SJSA1 (cell line): Measurements from ENCODE around the gene SUPT4H1. TPM values are rescaled to one million over a fixed set of nuclear protein-coding genes. Genes with fewer than 3 reads are reported as not detected.

Source experiments
- DNase-seq, 2 experiments: peaks; one replicate each; pipeline ENCODE4 v3.0.0-alpha.2; 2015 to 2020; ENCODE audit warnings: low spot score in 2 of 2, low read depth in 1 of 2
- H3K27ac ChIP-seq: fragments of 250-450 bp; sonication (Bioruptor Pico); 2 replicates; pipeline ENCODE4 v1.5.1; 2020; ENCODE audit warnings: mild to moderate bottlenecking, moderate library complexity
- H3K27me3 ChIP-seq: fragments of 250-450 bp; sonication (Bioruptor Pico); replicated peaks from 2 replicates; pipeline ENCODE4 v1.5.1; 2020; ENCODE audit warnings: mild to moderate bottlenecking, moderate library complexity
- H3K36me3 ChIP-seq: fragments of 250-450 bp; sonication (Bioruptor Pico); 2 replicates; pipeline ENCODE4 v1.5.1; 2020; ENCODE audit warnings: mild to moderate bottlenecking
- H3K4me1 ChIP-seq: fragments of 250-450 bp; sonication (Bioruptor Pico); replicated peaks from 2 replicates; pipeline ENCODE4 v1.6.1; 2021; ENCODE audit warnings: mild to moderate bottlenecking
- H3K4me3 ChIP-seq: fragments of 250-450 bp; sonication (Bioruptor Pico); 2 replicates; pipeline ENCODE4 v1.5.1; 2020; ENCODE audit warnings: mild to moderate bottlenecking
- H3K9me3 ChIP-seq: fragments of 250-450 bp; sonication (Bioruptor Pico); replicated peaks from 2 replicates; pipeline ENCODE4 v1.5.1; 2020; ENCODE audit warnings: mild to moderate bottlenecking
- total RNA-seq: library from RNA; depleted of rRNA; stranded (reverse); fragments of >200 nt; shearing (Covaris generic); gene quantifications from 2 replicates; pipeline ENCODE4 v1.2.3, GENCODE V29; 2014; rRNA removed

Gene SUPT4H1
- total RNA-seq, 1 experiment from 2014 or later = 81.0 TPM

DNA sequence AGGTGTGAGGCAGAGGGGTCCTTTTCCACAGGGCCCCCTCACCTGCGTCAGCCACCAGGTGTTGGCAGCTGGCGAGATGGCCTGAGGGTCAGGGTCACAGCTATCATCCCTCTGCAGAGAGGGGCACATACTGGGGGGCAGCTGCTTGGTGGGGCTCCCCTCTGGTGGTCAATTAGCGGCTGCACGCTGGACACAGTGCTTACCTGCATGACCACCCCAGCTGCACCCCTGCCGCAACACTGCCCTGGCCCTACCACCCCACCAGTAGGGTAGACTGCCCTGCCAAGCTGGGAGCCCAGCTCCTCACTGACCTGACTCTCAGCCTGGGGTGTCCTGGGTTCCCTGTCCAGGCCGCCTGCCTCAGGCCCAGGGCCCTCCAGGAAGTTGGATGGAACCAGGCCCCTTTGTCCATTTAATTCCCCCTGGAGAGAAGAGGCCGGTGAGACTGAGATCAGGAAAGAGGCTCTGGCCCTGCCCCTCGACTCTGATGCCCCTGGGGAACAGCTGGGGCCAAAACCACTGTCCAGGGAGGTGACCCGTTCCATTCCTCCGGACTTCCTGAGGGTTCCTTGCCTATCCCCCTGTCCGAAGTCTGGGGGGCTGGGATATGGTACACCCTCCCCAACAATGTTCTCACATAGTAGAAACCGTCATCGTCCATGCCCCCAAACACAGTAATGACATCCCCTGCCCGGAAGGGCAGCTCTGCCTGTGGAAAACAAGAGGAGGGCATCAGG, 47.1 kb downstream of the SUPT4H1 start:
- peak in 1 of 2 experiments; percentile 42 for DNase-seq
- H3K27ac ChIP-seq = no peak overlapping the region
- peaks cover 63% of the 10 kb centered on the region for H3K27me3 ChIP-seq
- no peak overlapping the region for H3K4me3 ChIP-seq
- H3K9me3 ChIP-seq = no peaks in the 10 kb centered on the region; the same call in 1 of the 2 replicates
- no peaks in the 10 kb centered on the region for H3K36me3 ChIP-seq
- no peaks in the 10 kb centered on the region for H3K4me1 ChIP-seq

DNA sequence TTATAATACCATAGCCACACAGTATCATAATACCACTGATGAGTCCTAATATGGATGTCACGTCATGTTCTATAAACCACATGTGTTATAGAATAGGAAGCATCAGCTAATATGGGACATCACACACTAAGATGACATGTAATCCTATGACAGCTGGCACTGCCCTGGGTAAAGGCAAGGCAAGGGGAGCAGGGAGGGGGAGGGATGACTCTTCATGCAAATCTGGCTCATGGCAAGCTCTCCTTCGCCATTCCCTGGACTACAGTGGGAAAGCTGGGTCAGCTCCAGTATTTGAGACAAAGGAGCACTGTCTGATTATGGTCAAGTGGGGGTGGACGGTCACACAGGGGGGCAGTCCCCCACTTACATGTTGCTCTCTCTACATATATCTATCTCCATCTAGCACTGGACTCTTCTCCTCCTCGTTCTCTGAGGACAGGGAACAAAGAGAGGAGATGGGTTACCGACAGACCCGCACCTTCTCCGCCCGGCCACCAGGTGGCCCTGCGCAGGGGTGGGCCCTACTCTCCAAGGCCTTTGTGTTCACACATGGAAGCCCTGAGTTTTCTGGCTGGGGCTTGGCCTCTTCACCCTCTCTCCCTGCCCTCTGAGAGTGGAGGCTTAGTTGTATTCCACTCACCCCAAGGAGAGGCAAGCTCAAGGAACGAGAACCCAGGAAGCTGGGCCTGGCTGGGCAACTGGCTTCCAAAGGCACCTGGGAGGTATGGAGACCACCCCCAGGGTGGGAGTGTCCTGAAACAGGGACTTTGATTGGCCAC, 47.8 kb downstream of the SUPT4H1 start:
- no peak overlapping the region for H3K4me3 ChIP-seq
- H3K27ac ChIP-seq = no peak overlapping the region
- peaks cover 59% of the 10 kb centered on the region for H3K27me3 ChIP-seq
- DNase-seq = peak; percentile 34 to 67
- H3K36me3 ChIP-seq = no peaks in the 10 kb centered on the region
- no peaks in the 10 kb centered on the region for H3K4me1 ChIP-seq
- H3K9me3 ChIP-seq = no peaks in the 10 kb centered on the region; the same call in 1 of the 2 replicates

DNA sequence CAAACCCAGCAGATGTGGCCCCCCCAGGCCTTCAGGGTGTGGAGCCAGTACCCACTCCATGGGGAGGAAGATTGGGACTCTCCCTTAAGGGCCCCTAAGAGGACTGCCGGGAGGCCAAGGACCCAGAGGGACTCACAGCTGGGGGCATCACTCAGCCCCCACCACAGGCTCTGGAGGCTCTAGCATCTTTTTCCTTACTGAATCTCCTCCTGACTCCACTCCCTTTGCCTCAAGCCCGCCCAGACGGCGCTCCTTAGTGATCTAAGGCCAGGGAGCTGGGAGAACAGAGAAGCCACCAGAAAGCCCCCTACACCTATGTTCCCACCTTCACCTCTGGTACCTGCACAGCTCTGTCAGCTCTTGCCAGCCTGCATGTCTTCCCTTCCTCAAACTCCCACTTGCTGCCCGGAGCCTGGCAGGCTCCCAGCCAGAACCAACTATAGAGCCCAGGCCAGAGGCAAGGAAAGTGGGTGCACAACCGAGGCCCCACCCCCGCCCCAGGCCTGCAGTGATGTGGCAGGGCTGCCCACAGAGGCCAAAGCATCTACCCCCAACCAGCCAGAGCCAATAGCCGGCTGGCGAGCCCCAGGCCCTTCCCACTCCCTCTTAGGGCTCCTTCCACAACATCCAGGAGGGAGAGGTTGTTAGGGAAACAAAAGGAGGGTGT, 48.9 kb downstream of the SUPT4H1 start:
- Histone ChIP-seq H3K27ac (no peak overlapping the region), H3K9me3 (no peaks in the 10 kb centered on the region; the same call in 1 of the 2 replicates), H3K27me3 (peaks cover 57% of the 10 kb centered on the region), H3K4me3 (no peak overlapping the region), H3K36me3 (no peaks in the 10 kb centered on the region), H3K4me1 (no peaks in the 10 kb centered on the region)
- peak in 1 of 2 experiments; percentile 37 for DNase-seq

DNA sequence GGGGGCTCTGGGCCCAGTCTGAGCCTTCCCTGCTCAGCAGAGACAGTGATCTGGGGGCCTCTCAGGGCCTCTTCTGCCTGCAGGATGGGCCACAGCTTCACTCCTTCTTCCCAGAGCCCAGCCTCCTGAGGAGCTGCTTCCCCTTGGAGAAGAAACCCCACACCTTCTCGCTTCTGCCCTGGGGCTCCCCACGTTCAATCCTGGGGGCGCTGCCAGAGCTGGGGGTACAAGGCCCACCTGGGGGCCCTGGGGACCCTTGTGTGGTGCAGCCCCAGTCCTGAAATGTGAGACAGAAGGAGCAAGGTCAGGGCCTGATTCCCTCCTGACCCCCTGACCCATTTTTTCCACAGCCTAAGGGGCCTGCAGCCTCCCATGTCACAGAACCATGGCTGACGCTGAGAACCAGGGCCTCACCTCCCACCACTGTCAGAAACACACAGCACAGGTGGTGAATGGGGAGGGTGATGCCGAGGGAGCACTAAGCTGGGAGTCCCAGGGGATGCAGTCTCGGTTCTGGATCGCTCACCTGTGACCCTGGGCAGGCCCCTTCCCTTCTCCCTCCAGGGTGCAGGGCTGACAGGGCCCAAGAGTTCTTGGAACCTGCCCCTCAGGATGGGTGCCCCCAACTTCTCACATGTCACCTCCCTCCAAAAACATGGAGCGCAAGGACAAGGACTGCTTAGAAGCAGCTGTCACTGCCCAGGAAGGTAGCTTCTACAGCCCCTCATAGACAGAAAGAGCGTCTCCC, 49.7 kb downstream of the SUPT4H1 start:
- Histone ChIP-seq H3K27me3 (peaks cover 53% of the 10 kb centered on the region), H3K9me3 (no peaks in the 10 kb centered on the region; the same call in 1 of the 2 replicates), H3K36me3 (no peaks in the 10 kb centered on the region), H3K27ac (no peak overlapping the region), H3K4me1 (no peaks in the 10 kb centered on the region), H3K4me3 (no peak overlapping the region)
- DNase-seq = peak in 1 of 2 experiments; percentile 35

DNA sequence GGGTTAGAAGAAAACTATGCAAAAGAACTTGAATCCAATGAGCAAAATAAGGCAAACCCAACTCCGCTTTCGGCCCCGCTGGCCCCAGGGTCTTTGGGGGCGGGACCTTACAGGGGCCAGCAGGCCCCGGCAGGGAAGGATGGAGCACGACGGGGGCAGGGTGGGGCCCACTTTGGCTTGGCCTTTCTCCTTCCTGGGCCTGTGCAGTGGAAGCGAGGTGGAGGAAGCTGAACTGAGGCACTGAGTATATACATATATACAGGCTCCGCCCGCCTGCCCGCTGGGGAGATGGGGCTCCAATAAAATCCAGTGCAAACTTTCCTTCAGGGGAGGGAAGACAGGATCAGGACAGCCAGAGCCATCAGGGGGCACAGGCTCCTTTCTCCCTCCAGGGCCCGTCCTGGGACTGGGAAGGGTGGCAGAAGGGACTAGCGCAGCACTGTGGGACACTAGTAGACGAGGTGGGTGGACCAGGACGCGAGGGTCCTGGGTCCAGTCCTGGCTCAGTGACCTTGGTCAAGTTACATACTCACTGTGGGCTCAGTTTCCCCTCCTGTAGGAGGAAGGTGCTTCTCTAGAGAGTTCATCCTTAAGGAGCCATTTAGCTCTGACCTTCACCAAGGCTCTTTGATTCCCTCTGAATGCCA, 50.4 kb downstream of the SUPT4H1 start:
- Histone ChIP-seq H3K4me3 (no peak overlapping the region), H3K27me3 (peaks cover 48% of the 10 kb centered on the region), H3K27ac (no peak overlapping the region), H3K4me1 (no peaks in the 10 kb centered on the region), H3K9me3 (no peaks in the 10 kb centered on the region), H3K36me3 (no peaks in the 10 kb centered on the region)
- DNase-seq = peak in 1 of 2 experiments; percentile 41

DNA sequence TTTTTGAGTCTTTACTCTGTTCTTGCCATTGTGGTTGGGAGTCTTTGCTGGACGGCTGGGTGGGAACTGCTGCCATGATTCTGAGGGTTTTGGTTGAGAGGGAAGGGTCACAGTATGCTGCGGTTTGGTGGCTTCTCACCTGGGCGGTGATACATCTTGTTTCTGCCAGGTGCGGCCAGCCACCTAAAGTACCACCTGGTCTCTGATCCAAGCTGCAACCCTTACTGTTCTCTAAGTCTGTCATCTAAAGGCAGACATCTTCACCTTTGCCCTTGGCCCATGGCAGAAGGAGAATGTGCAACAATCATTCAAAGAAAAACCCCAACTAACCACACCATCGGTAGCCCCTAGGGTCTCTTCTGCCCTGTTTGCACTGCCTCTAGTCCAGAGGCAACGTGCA, 51.7 kb downstream of the SUPT4H1 start:
- peak in 1 of 2 experiments; percentile 27 for DNase-seq
- Histone ChIP-seq H3K4me1 (no peaks in the 10 kb centered on the region), H3K36me3 (no peaks in the 10 kb centered on the region), H3K9me3 (no peaks in the 10 kb centered on the region), H3K4me3 (no peak overlapping the region), H3K27ac (no peak overlapping the region), H3K27me3 (peaks cover 39% of the 10 kb centered on the region)

Other genes with a start within 250 kb of the SUPT4H1 start
- gene OR4D1, start 203.8 kb downstream of the SUPT4H1 start, total RNA-seq = 0.03 TPM in 1 of 2 replicates, not detected in the other
- not detected in 2 replicates for gene OR4D2, start 185.2 kb downstream of the SUPT4H1 start, total RNA-seq
- gene EPX, start 159.5 kb downstream of the SUPT4H1 start, total RNA-seq = not detected in 2 replicates
- gene MKS1, start 132.9 kb downstream of the SUPT4H1 start, total RNA-seq = 6.5 and 15.9 TPM in 2 replicates
- not detected in 2 replicates for gene LPO, start 113.6 kb downstream of the SUPT4H1 start, total RNA-seq
- gene MPO, start 71.3 kb downstream of the SUPT4H1 start, total RNA-seq = not detected in 2 replicates
- 0.05 TPM in 1 of 2 replicates, not detected in the other for gene TSPOAP1, start 23.4 kb downstream of the SUPT4H1 start, total RNA-seq
- 0.08 TPM in 1 of 2 replicates, not detected in the other for gene RNF43, start 65.3 kb upstream of the SUPT4H1 start, total RNA-seq
- not detected in 2 replicates for gene HSF5, start 136.2 kb upstream of the SUPT4H1 start, total RNA-seq
- 20.3 and 40.2 TPM in 2 replicates for gene MTMR4, start 162.4 kb upstream of the SUPT4H1 start, total RNA-seq